ENCODE data around the gene CCNJL.

Gene CCNJL

DNA sequence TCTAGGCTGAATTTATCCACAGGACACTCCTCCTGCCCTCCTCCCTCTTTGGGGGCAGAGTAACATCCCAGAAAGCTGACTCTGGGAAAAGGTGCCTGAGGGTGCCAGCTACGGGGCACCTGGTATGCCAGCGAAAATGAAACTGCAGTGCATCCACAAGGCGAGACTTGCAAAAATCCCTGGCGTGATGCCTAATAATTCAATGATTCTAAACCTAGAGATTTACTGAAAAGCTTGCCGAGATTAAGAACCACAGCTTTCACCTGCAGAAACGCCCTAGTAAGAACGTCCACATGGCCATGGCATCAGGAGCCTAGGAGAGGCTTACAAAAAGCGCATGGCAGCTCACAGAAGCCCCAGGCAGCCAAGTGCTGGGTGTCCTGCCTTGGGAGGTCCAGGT lies 20.9 kb downstream of the CCNJL start:
- DNase-seq (ENCODE audit: low spot score): no peak
- no peaks in the 10 kb centered on the region for H3K36me3 Mint-ChIP-seq (ENCODE audit: low read depth)
- no peak overlapping the region for H3K4me3 Mint-ChIP-seq
- no peak overlapping the region for H3K27ac Mint-ChIP-seq
- peaks cover 2% of the 10 kb centered on the region for H3K27me3 Mint-ChIP-seq (ENCODE audit: low read depth)
- H3K9me3 Mint-ChIP-seq: no peaks in the 10 kb centered on the region
- H3K4me1 Mint-ChIP-seq (ENCODE audit: low read depth): no peaks in the 10 kb centered on the region

DNA sequence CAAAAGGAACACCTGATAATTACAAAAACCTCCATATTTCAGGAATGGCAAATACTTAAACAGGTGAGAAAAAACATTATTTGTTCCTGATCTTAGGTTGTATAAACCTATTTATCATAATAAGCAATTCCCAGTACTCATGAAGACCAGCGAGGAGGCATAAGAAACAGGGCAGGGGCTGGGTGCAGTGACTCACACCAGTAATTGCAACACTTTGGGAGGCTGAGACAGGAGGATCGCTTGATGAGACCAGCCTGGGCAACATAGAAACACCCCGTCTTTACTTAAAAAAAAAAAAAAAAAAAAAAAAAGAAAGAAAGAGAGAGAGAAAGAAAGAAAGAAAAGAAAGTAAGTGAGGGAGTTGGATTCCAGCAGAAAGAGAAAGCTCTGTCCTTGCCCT lies 21.6 kb downstream of the CCNJL start:
- Mint-ChIP-seq H3K9me3 (no peaks in the 10 kb centered on the region), H3K4me1 (ENCODE audit: low read depth) (no peaks in the 10 kb centered on the region), H3K27ac (no peak overlapping the region), H3K27me3 (ENCODE audit: low read depth) (peaks cover 2% of the 10 kb centered on the region), H3K4me3 (no peak overlapping the region), H3K36me3 (ENCODE audit: low read depth) (no peaks in the 10 kb centered on the region)
- no peak for DNase-seq (ENCODE audit: low spot score)

DNA sequence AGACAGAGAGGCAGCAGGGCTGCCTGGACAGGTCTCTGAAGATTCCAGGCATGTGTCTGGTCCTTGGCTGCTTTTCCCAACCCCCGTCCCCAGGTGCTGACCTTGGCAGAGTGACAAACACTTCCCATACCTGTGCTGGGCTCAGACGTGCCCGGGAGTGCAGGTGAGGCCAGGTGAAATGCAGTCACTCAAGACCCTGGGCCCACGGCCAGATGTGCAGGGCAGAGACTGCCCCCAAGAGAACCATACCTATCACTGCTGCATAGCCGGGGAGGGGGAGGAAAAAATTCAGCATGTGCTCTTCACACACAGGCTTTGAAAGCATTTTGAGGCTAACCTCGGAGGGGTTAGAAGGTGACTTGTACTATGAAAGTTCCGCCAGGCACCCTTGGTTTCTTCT lies 22.6 kb downstream of the CCNJL start:
- Mint-ChIP-seq H3K36me3 (ENCODE audit: low read depth) (no peaks in the 10 kb centered on the region), H3K4me1 (ENCODE audit: low read depth) (no peaks in the 10 kb centered on the region), H3K27ac (no peak overlapping the region), H3K9me3 (no peaks in the 10 kb centered on the region), H3K27me3 (ENCODE audit: low read depth) (no peaks in the 10 kb centered on the region), H3K4me3 (no peak overlapping the region)
- no peak for DNase-seq (ENCODE audit: low spot score)

DNA sequence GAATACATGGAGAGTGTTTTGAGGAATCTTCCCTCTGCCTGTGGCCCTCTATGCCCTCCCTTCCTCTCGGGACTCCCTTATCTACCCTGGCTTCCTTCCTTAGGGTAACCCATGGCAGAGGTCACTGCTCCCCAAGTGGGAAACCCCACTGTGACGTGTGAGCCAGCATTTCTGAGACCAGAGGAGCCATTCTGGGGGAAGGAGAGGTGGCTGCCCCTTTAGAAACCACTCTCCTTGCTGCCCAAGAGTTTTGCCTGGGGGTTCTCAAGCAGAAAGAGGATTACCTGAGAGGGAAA lies 23.1 kb downstream of the CCNJL start:
- H3K9me3 Mint-ChIP-seq: no peaks in the 10 kb centered on the region
- no peak for DNase-seq (ENCODE audit: low spot score)
- H3K36me3 Mint-ChIP-seq (ENCODE audit: low read depth): no peaks in the 10 kb centered on the region
- H3K4me3 Mint-ChIP-seq: no peak overlapping the region
- H3K4me1 Mint-ChIP-seq (ENCODE audit: low read depth): no peaks in the 10 kb centered on the region
- H3K27ac Mint-ChIP-seq: no peak overlapping the region
- no peaks in the 10 kb centered on the region for H3K27me3 Mint-ChIP-seq (ENCODE audit: low read depth)

DNA sequence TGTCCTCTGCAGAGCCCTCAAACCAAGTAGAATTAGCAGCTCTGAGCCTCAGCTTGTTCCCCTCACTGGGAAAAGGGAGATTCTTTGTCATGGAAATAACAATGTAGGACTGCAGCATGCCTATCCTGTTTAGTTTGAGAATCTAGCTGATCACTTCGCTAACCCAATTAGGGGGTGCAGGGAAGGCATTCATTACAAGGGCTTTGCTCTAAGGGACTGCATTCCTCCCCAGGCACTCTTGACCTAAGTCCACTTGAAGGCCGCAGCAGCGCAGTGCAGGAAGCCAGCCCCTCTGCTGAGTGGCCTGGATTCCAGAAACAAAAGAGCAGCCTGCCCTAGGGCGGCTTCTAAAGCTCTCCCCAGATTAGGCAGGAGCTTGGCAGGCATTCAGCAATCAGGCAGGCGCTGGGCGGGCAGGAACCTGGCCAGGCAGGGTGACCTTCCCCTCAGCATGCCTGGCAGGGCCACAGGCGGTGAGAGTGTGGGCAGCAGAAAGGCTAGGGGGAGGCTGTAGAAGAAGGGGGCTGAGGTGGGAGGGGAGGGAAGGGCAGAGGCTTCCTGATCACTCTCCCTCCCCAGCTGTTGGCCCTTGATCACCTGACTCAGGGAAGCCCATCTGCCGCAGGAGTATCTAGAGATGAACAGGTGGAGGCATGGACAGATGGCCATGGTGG lies 24.8 kb downstream of the CCNJL start:
- no peaks in the 10 kb centered on the region for H3K4me1 Mint-ChIP-seq (ENCODE audit: low read depth)
- no peak overlapping the region for H3K4me3 Mint-ChIP-seq
- H3K27ac Mint-ChIP-seq: no peak overlapping the region
- H3K9me3 Mint-ChIP-seq: no peaks in the 10 kb centered on the region
- H3K27me3 Mint-ChIP-seq (ENCODE audit: low read depth): no peaks in the 10 kb centered on the region
- no peak for DNase-seq (ENCODE audit: low spot score)
- H3K36me3 Mint-ChIP-seq (ENCODE audit: low read depth): no peaks in the 10 kb centered on the region

DNA sequence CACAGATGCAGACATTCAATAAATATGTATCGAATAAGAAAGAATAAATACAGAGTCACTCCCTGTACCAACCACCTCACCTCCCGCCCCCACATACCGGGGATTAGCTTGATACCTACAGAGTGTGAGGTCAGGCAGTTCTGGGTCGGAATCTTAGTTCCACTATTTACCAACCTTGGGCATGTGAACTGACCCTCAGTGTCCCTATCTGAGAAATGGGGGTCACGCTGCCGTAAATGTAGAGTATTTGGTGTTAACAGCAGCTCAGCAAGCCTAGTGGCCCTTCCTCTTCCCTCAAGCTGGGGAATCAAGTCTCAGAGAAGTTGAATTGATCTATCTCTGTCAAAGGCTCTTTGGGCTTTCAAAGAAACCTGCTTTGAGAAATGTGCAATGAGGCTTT lies 25.4 kb downstream of the CCNJL start:
- no peak for DNase-seq (ENCODE audit: low spot score)
- Mint-ChIP-seq H3K9me3 (no peaks in the 10 kb centered on the region), H3K36me3 (ENCODE audit: low read depth) (no peaks in the 10 kb centered on the region), H3K4me3 (no peak overlapping the region), H3K27me3 (ENCODE audit: low read depth) (peaks cover 5% of the 10 kb centered on the region), H3K27ac (no peak overlapping the region), H3K4me1 (ENCODE audit: low read depth) (no peaks in the 10 kb centered on the region)

DNA sequence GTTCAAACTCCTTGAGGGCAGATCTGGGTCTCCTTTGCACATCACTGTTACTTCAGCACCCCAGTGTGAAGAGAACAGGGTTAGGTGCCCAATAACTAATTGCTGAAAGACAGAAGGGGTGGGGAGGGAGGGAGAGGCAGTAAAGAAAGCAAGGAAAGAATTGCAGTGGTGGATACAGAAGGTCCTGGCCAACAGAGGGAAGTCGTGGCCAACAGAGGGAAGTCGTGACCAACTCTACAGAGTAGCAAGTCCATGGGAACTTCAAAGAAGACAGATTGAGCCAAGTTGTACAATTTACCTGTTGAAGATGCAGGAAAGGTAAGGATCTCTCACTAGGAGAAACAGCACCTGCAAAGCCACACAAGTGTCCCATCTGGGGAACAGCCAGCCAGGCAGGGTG lies 27.0 kb downstream of the CCNJL start:
- no peaks in the 10 kb centered on the region for H3K36me3 Mint-ChIP-seq (ENCODE audit: low read depth)
- H3K4me3 Mint-ChIP-seq: no peak overlapping the region
- H3K9me3 Mint-ChIP-seq: no peaks in the 10 kb centered on the region
- DNase-seq (ENCODE audit: low spot score): no peak
- peaks cover 5% of the 10 kb centered on the region for H3K27me3 Mint-ChIP-seq (ENCODE audit: low read depth)
- H3K4me1 Mint-ChIP-seq (ENCODE audit: low read depth): no peaks in the 10 kb centered on the region
- H3K27ac Mint-ChIP-seq: no peak overlapping the region

DNA sequence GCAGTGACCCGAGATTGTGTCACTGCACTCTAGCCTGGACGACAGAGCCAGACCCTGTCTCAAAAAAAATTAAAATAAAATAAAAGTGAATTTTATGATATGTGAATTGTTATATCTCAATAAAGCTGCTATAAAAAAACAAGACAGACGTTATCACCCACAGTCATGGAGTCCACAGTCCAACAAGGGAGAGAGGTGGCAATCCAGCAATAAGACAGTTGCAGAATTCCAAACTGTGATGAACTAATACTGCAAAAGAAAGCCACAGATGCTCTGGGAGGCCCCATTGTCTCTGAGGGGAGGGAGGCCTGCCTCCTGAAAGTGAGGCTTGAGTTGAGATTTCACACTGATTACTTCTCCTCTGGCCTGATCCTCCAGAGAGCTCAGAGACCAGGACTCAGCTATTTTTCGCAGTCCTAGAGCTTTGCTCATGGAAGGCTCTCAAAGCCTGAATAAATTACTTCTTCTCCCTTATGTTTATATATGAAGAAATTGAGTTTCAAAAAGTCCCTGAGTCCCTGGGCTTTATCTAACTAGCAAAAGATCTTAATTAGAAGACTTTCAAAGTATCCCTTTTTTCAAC lies 28.0 kb downstream of the CCNJL start:
- H3K27ac Mint-ChIP-seq: no peak overlapping the region
- peaks cover 5% of the 10 kb centered on the region for H3K27me3 Mint-ChIP-seq (ENCODE audit: low read depth)
- no peaks in the 10 kb centered on the region for H3K4me1 Mint-ChIP-seq (ENCODE audit: low read depth)
- no peaks in the 10 kb centered on the region for H3K36me3 Mint-ChIP-seq (ENCODE audit: low read depth)
- H3K4me3 Mint-ChIP-seq: no peak overlapping the region
- no peaks in the 10 kb centered on the region for H3K9me3 Mint-ChIP-seq
- DNase-seq (ENCODE audit: low spot score): no peak

DNA sequence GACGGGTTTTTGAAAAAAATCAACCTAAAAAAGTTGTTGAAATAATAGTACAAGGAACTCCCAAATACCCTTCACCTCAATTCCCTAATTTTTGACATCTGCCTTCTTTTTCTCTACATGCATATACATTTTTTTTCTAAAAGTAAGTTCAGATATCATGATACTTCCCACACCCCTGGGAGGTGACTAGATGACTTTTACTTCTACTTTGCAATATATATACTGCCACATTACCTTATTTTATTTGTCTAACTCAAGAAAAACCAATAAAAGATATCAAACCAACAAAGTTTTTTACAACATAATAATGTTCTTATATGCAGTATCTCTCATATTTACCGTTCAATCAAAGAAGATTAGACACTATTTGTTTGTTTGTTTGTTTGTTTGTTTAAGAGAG lies 31.1 kb downstream of the CCNJL start:
- H3K9me3 Mint-ChIP-seq: no peaks in the 10 kb centered on the region
- H3K27me3 Mint-ChIP-seq (ENCODE audit: low read depth): peaks cover 5% of the 10 kb centered on the region
- no peak overlapping the region for H3K27ac Mint-ChIP-seq
- no peak overlapping the region for H3K4me3 Mint-ChIP-seq
- no peaks in the 10 kb centered on the region for H3K36me3 Mint-ChIP-seq (ENCODE audit: low read depth)
- H3K4me1 Mint-ChIP-seq (ENCODE audit: low read depth): no peaks in the 10 kb centered on the region
- no peak for DNase-seq (ENCODE audit: low spot score)

DNA sequence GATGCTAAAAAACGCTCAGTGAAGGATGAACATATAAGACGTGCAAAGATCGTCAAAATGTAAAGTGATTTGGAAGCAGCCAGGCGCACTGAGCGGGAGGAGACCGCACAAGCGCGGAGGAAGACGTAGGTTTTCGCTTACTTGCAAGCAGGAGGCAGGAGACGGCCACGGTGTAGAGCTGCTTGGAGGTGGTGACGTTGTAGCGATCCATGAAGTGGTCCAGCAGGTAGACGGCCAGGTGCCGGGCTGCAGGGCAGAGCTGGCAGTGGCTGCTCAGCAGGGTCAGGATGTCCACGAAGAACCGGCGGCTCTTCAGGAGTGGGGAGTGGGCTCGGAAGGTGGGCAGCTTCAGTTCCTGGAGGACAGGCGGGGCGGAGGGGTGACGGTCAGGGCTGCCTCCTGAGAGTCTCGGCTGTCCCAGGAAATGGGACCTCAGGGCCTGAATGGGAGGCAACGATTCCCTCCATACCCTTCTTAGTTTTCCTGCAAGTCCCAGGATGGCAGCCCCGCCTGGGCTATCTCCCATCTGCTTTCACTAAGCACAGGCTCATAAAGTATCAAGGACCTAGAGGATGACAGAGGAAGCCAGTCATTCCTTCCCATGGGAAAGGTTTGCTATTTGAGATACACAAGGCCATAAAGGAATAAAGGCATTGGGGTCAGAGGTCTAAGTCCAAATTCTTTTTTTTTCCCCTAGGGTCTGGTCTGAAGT lies 31.8 kb downstream of the CCNJL start:
- no peaks in the 10 kb centered on the region for H3K4me1 Mint-ChIP-seq (ENCODE audit: low read depth)
- H3K9me3 Mint-ChIP-seq: no peaks in the 10 kb centered on the region
- peaks cover 5% of the 10 kb centered on the region for H3K27me3 Mint-ChIP-seq (ENCODE audit: low read depth)
- no peaks in the 10 kb centered on the region for H3K36me3 Mint-ChIP-seq (ENCODE audit: low read depth)
- DNase-seq (ENCODE audit: low spot score): no peak
- no peak overlapping the region for H3K27ac Mint-ChIP-seq
- no peak overlapping the region for H3K4me3 Mint-ChIP-seq

DNA sequence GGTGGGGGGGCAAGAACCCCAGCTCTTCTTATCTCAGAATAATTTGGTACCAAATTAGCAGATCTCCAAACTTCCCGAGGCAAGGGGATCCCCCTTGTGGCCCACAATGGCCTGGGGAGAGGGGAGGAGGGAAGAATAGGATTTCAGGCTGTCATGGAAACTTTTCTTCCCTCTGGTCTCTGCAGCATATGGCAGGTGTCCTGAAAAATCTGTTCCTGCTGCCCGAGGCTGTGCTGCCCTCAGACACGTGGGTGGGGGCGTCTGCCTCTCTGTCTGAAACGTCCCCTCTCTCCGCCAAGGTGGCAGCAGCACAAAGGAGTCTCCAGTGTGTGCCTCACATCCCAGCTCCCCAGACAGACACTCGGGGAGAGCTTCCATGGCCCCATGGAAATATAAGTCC lies 34.0 kb downstream of the CCNJL start:
- no peak for DNase-seq (ENCODE audit: low spot score)
- H3K4me1 Mint-ChIP-seq (ENCODE audit: low read depth): no peaks in the 10 kb centered on the region
- peaks cover 5% of the 10 kb centered on the region for H3K27me3 Mint-ChIP-seq (ENCODE audit: low read depth)
- no peak overlapping the region for H3K27ac Mint-ChIP-seq
- no peaks in the 10 kb centered on the region for H3K9me3 Mint-ChIP-seq
- H3K4me3 Mint-ChIP-seq: no peak overlapping the region
- H3K36me3 Mint-ChIP-seq (ENCODE audit: low read depth): no peaks in the 10 kb centered on the region

DNA sequence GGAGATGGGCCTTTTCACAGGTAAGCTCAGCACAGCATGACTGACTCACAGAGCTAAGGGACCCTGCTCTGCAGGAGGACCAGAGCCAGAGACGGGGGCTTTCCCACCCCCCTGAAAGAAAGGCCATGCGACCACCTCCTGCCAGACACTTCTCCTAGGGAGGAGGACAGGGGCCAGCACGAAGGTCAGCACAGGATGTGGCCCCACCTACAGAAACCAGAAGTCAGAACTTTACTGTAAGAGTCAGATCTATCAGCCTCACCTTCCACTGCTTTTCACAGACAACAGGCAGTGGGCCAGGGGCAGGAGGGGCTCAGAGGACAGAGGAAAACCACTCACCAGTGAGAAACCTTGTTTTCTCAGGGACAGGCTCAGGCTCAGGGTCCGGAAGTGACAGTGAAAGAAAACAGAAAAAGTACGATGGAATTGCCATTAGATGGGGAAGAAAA lies 37.9 kb downstream of the CCNJL start:
- DNase-seq (ENCODE audit: low spot score): no peak
- Mint-ChIP-seq H3K27ac (no peak overlapping the region), H3K27me3 (ENCODE audit: low read depth) (peaks cover 2% of the 10 kb centered on the region), H3K9me3 (no peaks in the 10 kb centered on the region), H3K36me3 (ENCODE audit: low read depth) (no peaks in the 10 kb centered on the region), H3K4me1 (ENCODE audit: low read depth) (peaks cover 2% of the 10 kb centered on the region), H3K4me3 (no peak overlapping the region)

DNA sequence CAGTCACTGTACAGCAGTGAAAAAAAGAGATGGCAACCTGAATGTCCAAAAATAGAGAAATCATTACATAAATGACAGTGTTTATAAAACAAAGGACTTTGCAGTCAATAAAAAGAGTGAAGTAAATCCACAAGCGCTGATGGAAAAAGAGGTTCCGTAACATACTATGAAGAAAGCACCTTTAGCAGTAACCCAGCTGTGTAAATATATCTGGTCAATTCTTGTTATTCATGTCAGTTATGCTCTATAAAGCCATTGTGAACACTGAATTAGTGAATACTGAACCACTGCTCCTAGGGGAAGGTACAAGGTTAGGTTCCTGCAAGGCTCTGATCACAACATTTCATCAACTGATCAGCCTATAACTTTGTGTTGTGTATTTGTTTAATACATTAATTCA lies 39.5 kb downstream of the CCNJL start:
- peaks cover 2% of the 10 kb centered on the region for H3K27me3 Mint-ChIP-seq (ENCODE audit: low read depth)
- H3K9me3 Mint-ChIP-seq: no peaks in the 10 kb centered on the region
- peaks cover 2% of the 10 kb centered on the region for H3K4me1 Mint-ChIP-seq (ENCODE audit: low read depth)
- no peak overlapping the region for H3K27ac Mint-ChIP-seq
- H3K4me3 Mint-ChIP-seq: no peak overlapping the region
- no peak for DNase-seq (ENCODE audit: low spot score)
- no peaks in the 10 kb centered on the region for H3K36me3 Mint-ChIP-seq (ENCODE audit: low read depth)

DNA sequence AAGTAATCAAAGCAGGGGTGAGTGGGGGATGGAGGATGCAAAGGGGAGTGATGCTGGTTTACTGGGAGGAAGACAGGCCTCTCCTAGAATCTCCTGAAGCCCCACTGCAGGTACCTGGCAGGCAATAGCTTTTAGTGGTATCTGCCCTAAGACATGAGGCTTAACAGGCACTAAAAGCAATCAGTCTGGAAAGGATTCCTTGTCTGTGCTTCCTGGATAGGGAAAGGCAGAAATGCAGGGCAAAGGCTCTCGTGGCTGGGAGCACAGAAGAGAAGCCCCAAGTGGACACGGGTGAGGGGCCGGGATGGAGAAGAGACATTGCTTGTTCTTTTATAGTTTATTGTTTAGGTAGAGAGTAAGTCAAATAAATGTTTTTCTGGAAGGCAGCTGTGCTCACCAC lies 40.1 kb downstream of the CCNJL start:
- Mint-ChIP-seq H3K36me3 (ENCODE audit: low read depth) (no peaks in the 10 kb centered on the region), H3K4me1 (ENCODE audit: low read depth) (peaks cover 2% of the 10 kb centered on the region), H3K9me3 (no peaks in the 10 kb centered on the region), H3K4me3 (no peak overlapping the region), H3K27ac (no peak overlapping the region), H3K27me3 (ENCODE audit: low read depth) (peaks cover 2% of the 10 kb centered on the region)
- no peak for DNase-seq (ENCODE audit: low spot score)

DNA sequence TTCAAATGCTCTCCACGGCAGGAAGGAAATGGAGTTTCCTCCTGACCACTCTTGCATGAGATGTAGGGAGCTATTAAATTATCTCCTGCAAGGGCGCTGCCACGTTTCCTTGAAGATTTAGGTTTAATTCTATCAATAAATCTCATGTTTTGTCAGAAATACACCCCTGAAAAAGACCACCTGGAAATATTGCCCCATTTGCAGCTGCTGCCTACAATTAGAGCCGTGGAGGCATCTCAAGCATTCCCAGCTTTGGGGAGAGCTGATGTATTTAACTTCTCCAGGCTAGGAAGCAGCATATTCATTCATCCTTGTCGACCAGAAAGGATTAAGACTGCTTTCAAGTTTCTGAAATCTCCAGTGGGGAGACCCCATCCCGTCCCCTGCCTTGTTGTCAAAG lies 40.5 kb downstream of the CCNJL start:
- Mint-ChIP-seq H3K9me3 (no peaks in the 10 kb centered on the region), H3K4me3 (no peak overlapping the region), H3K27ac (no peak overlapping the region), H3K36me3 (ENCODE audit: low read depth) (no peaks in the 10 kb centered on the region), H3K27me3 (ENCODE audit: low read depth) (peaks cover 2% of the 10 kb centered on the region), H3K4me1 (ENCODE audit: low read depth) (peaks cover 2% of the 10 kb centered on the region)
- DNase-seq (ENCODE audit: low spot score): no peak
